Left cardiac atrium (tissue), 4 donors: ENCODE measurements around the gene GAB3. TPM values are rescaled to one million over a fixed set of nuclear protein-coding genes. Genes with fewer than 3 reads are reported as not detected.

Experiments
- ATAC-seq, 2 donors: fragments of 200-7000 bp; cut with Tn5 transposase; one replicate each; pipeline ENCODE4 v1.9.1; 2020; ENCODE audit warnings: mild to moderate bottlenecking in 2 of 2, moderate library complexity in 2 of 2
- DNase-seq: peaks from one replicate; pipeline ENCODE4 v3.0.0-alpha.2; 2020
- intact Hi-C, 2 donors: fragments of 100-400 bp; cut with DNase I; formaldehyde crosslinking; loops; one replicate each; pipeline versions ENCODE4 v1.14.1 to v1.15.1; 2022 to 2023
- long read RNA-seq: library from polyadenylated mRNA; unstranded; transcript quantifications from one replicate; pipeline ENCODE4 v2.0.0, GENCODE V29; 2021
- total RNA-seq, 2 donors: library from RNA; stranded (reverse); fragmentation: NEBNext Ultra II Directional; extraction: Animal tissue kit (Norgen Biotek cat#: 25700); gene quantifications; one replicate each; pipeline ENCODE4 v1.2.1, GENCODE V29; 2021
- donor health status: DM: no; HTN: yes; CAD: no.
- donor health status: DM: no; HTN: yes; CAD: no; lungs with severe emphysema.
- donor health status: DM: yes; HTN: yes; CAD: no.
- donor health status: Dilated cardiomyopathy.

The GAB3 gene
- total RNA-seq, result 10 to 100 TPM; 10.2 to 18.1 TPM
- long read RNA-seq, full-length matches to known transcripts, result 3 of 35 reads
- long read RNA-seq, partial matches to known transcripts, result 16 of 35 reads
- long read RNA-seq, other reads (novel, unspliced or antisense), result 16 of 35 reads

DNA sequence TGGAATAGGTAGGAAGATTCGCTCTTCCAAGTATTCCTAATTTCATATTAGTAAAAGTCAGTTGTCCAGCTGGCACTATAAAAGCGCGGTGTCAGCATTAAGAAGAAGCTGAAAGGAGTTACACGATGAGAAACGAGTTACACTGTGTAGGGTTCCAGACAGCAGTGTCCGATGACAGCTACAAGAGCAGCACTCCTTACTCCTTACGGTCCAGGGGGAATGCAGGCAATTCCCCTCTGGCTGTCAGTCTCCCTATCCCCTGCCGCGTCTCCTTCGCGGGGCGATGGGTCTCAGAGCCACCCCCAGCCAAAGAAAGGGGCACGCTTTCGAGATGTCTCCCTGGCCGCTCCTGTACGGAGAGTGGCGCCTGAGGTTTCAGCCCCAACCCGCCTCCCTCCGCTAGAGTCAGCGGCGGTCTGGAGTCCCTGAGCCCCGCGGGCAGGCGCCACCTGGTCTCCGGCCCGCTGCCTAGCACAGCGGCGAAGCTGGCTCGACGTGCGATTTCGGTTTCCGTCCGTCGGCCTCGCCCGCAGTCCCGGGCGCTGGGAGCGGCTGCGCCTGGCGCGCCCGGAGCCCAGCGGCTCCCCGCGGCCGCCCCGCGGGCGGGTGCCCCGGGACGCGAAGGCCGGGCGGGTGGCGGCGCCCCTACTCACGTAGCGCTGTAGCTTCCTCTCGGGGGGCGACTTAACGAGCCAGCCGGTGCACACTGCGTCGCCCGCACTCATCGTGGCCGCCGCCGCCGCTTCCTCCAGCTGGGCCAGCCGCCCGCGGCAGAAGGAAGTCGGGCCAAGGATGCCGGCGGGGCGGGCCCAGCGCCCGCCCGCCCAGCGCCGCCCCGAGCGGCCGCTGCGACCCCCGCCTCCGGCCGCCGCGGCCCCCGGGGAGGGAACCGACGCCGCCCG is at the start of gene GAB3:
Gene GAB3, minus strand, starts transcription at position 777 of the 902 bp plus-strand sequence. Its CDS starts 52 bp downstream, at position 725.
- peak; percentile 67 to 71 for ATAC-seq
- intact Hi-C loops, result loop anchor here in 1 of 2 donors (2.0 kb wide), 1 partner anchor 22 kb away; no protein-coding TSS in a partner anchor

DNA sequence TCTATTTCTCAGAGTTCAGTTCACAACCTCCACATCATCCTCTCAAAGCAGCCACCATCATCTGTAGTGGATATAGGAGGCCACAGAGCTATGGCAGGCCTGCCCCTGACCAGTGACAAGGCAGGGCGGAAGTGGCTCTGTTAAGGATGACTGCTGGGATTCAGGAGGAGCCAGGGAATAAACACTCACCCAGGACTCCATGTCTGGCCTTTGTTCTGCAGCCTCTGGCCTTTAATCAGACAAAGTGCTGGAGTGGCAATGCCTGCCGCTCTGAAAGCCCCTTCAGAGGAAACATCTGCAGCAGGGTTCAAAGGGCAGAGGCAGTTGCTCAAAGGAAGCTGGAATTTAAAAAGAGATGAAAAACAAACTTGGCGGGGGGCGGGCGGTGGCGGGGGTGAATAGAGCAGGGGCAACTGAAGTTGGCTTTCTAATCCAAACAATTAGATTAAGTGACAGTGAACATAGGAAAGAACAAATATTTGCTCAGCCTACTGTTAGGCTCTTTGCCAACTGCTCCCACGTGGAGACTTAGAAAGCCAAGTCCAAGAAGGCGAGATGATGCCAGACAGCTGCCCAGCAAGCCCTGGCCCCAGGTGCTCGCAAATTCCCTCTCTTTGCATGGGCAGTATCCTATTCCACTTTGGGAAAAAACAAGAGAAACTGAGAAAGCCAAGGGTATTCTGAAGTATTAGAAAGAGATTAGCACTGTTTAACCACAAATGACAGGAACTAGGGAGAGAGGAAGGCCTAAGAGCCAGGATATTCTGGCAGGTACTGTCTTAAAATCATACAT is 48.9 kb upstream of the GAB3 start:
- intact Hi-C loops, result no loop called here
- ATAC-seq, result peak in 1 of 2 donors; percentile 55
- DNase-seq, result peak; percentile 32

More for the DNA sequence above, at the start of gene GAB3:
- DNase-seq, result peak; percentile 51

- intact Hi-C loops, result no loop called here
- DNase-seq, result no peak
- ATAC-seq, result no peak
These were observed 46.1 kb upstream of the GAB3 start for GRCh38 chrX:154797006-154797405.

DNA sequence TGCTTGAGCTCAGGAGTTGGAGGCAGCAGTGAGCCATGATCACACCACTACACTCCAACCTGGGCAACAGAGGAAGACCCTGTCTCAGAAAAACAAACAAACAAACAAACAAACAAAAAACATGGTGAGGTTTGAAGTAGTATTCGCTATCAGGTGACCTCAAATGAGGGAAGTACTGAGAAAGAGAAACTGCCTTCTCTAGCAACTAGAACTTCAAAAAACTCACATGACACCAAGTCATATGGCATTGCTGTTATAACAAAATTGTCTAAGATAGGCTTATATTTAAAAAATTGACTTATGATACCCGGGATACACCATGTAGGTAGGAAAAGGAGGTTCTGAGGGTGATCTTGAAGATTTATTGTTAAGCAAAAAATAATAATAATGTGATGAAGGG is 44.1 kb upstream of the GAB3 start:
- ATAC-seq (no peak), DNase-seq (no peak)
- intact Hi-C loops, result no loop called here

- intact Hi-C loops, result no loop called here
- ATAC-seq (no peak), DNase-seq (no peak)
These were observed 42.4 kb upstream of the GAB3 start for GRCh38 chrX:154793084-154793795.

- intact Hi-C loops, result no loop called here
- ATAC-seq (no peak), DNase-seq (no peak)
These were observed 41.1 kb upstream of the GAB3 start for GRCh38 chrX:154791939-154792338.

- intact Hi-C loops, result no loop called here
- DNase-seq (no peak), ATAC-seq (no peak)
These were observed 40.6 kb upstream of the GAB3 start for GRCh38 chrX:154791467-154791866.

GRCh38 chrX:154785716-154786115 is 34.8 kb upstream of the GAB3 start:
- intact Hi-C loops, result no loop called here
- ATAC-seq (no peak), DNase-seq (no peak)

- ATAC-seq (no peak), DNase-seq (no peak)
- intact Hi-C loops, result no loop called here
These were observed 33.5 kb upstream of the GAB3 start for GRCh38 chrX:154784149-154784995.

DNA sequence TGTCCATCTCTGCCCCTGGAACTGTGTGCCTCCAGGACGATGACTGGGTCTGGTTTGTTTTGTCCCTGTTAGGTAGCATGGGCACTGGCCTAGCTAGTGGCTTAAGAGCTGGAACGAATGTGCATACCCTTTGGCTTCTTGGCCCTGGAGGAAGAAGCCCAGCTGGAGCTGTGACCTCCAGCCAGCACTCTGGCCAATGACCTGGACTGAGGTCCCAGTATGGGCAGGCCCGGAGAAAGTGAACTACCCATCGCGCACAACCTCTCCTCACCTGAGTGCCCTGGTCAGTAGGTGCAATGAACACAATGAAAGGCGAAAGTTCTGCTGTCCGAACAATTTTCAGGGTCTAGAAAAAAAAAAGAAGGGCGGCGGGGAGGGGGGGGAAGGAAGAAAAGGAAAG is 30.1 kb upstream of the GAB3 start:
- intact Hi-C loops, result no loop called here
- DNase-seq, result no peak
- no peak for ATAC-seq

DNA sequence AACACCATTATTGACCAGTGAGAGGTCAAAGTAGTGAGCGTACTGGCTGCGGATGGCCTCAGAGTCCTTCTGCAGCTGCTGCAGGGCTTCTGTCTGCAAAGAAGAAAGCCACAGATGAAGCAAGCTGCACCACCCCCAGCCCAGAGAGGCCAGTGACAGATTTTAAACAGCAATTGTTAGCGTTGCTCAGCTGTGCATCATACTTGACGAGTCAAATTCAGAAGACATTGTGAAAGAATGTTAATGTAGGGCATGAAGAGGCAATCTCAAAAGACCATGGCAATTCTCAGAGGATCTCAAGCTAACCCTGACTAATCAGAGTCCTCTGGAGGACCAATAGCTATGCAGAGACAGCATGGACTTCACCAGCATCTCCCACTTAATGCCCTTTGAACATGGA is 28.4 kb upstream of the GAB3 start:
- intact Hi-C loops, result no loop called here
- DNase-seq, result no peak
- no peak for ATAC-seq

DNA sequence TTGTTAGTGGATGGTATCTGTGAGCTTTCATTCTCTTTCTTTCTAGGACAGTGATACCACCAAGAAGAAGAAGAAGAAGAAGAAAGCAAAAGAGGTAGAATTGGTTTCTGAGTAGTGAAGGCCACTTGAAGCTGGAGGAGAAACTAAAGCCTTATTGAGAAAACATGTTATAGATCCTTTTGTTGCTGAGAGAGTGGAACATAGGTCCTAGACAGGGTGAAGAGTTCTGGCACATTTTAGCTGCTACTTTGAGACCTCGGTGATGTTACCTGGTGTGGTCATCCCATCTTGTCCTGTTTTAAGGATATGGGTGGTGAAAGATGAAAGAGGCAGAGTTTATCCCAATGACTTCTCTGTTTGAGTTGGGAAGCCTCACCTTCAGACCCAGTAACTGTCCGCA is 25.9 kb upstream of the GAB3 start:
- intact Hi-C loops, result no loop called here
- ATAC-seq (no peak), DNase-seq (no peak)

DNA sequence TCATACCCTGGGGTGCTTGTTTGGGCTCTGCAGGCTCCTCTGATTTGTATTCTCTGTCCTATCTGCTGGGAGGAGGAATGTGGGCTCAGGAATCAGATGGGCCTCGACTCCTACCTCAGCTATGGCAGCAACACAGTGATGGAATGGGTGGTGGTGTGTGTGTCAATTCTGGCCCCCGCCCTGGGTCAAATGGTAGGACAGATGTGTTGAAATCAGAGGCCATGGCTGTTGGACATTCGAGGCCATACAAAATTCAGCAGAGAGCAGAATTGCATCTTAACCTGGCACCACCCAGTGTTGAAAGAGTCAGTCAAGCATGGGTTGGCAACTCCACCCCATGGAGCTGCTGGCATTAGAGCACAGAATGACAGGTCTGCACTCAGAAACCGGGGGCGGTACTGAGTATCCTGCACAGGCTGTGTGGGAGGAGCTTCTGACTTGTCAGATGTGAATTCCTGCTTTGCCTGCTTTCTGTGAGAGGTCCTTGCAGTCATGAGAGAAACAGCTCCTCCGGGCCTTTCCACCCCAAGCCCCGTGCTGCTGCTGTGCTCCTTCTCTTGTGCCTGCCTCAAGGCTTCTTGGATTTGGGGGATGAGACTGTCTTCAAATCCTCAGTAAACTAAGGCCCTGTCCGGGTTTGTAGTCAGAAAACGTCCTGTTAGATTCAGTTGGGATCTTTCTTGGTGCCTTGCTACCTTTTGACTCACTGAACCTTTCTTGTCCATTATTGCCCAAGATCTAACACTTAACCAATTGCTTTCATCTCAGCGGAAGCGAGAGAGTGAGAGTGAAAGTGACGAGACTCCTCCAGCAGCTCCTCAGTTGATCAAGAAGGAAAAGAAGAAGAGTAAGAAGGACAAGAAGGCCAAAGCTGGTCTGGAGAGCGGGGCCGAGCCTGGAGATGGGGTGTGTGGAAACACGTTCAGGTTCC is 24.8 kb upstream of the GAB3 start:
- intact Hi-C loops, result no loop called here
- ATAC-seq (peak; percentile 94 to 96), DNase-seq (no peak)

GRCh38 chrX:154774622-154775021 is 23.7 kb upstream of the GAB3 start:
- intact Hi-C loops, result no loop called here
- ATAC-seq, result no peak
- no peak for DNase-seq

GRCh38 chrX:154762537-154763296 is 11.8 kb upstream of the GAB3 start, which contains the start of gene DKC1:
DKC1 (plus strand) TSS chrX:154762864; CDS start chrX:154762966, 102 bp downstream.
- intact Hi-C loops, result no loop called here

DNA sequence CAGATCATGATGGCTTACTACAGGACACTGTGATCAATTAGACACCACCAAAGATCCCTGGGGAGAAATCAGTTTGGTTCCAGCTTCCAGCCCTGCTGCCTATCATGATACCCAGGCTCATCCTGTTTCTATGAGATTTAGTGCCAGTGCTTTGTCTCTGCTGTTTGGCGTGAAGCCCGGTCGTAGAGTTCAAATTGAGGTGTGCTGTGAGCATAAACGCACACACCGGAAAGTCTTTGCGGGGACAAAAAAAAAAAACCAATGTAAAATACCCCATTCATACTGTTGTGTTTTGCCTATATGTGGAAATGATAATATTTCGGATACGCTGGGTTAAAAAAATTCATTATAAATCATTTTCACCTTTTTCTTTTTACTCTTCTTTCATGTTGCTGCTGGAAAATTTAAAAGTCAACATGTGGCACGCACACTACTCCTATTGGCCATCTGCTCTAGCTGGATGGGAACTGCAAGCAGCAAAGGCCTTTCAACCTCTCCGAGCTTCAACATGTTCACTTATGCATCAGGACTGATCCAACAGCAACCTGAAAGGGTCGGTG is 11.2 kb upstream of the GAB3 start:
- no peak for ATAC-seq
- intact Hi-C loops, result no loop called here
- no peak for DNase-seq

More at GRCh38 chrX:154762537-154763296, 11.8 kb upstream of the GAB3 start, which contains the start of gene DKC1:
- ATAC-seq (peak; percentile 97 to 99), DNase-seq (peak; percentile 96)
